ENCODE results near the gene ACBD6.

The ACBD6 gene

DNA sequence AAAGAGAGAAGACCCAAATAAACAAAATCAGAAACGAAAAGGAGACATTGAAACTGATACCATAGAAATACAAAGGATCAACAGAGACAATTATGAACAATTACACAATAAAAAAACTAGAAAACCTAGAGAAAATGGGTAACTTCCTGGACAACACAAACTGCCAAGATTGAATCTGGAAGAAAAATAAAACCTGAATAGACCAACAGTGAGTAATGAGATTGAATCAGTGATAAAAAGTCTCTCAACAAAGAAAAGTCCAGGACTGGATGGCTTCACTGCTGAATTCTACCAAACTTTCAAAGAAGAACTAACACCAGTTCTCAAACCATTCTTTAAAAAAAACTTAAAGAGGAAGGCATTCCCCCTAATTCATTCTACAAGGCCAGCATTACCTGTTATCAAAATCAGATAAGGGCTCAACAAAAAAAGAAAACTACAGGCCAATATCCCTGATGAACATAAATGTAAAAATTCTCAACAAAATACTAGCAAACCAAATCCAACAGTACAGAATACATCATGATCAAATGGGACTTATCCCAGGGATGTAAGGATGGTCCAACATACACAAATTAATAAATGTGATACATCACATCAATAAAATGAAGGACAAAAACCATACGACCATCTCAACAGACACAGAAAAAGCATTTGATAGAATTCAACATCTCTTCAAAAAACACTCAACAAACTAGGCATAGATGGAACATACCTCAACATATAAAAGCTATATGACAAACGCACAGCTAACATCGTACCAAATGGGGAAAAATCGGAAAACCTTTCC is 119.9 kb downstream of the ACBD6 start:
- TF ChIP-seq CTCF (IDR thresholded peaks at IDR 0.05) (no peak), ZFX (IDR thresholded peaks at IDR 0.05; ENCODE audit: borderline replicate concordance) (no peak)
- no peak overlapping the region for H3K27ac ChIP-seq

DNA sequence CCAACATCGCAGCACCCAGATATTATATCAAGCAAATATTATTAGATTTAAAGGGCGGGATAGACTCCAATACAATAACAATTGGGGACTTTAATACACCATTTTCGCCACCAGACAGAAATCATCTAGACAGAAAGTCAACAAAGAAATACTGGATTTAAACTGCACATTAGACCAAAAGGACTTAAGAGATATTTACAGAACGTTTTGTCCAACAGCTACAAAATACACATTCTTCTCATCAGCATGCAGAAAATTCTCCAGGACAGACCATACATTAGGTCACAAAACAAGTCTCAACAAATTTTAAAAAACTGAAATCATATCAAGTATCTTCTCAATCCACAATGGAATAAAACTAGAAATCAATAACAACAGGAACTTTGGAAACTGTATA is 121.2 kb downstream of the ACBD6 start:
- TF ChIP-seq ZFX (IDR thresholded peaks at IDR 0.05; ENCODE audit: borderline replicate concordance) (no peak), CTCF (IDR thresholded peaks at IDR 0.05) (no peak)
- H3K27ac ChIP-seq, result no peak overlapping the region

- H3K27ac ChIP-seq, result no peak overlapping the region
- TF ChIP-seq ZFX (IDR thresholded peaks at IDR 0.05; ENCODE audit: borderline replicate concordance) (no peak), CTCF (IDR thresholded peaks at IDR 0.05) (no peak)
Measured at GRCh38 chr1:180380259-180381183, 121.9 kb downstream of the ACBD6 start.

DNA sequence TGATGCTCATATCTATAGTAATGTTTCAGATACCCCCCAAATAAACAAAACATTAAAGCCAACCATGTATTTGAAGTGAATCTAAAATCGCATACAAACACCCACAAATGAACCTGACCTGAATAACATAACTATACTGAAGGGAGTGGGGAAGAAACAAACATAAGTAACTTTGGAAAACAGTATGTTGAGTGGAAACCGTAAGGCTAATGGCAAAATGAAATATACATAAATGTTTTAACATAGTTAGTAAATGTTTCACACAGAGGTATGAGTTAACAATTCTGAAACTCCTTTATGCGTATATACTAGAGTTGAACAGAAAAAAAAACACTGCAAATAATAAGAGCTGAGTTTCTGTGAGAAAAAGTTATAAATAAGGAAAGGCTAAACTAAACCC is 125.6 kb downstream of the ACBD6 start:
- no peak overlapping the region for H3K27ac ChIP-seq
- TF ChIP-seq CTCF (IDR thresholded peaks at IDR 0.05) (no peak), ZFX (IDR thresholded peaks at IDR 0.05; ENCODE audit: borderline replicate concordance) (no peak)

DNA sequence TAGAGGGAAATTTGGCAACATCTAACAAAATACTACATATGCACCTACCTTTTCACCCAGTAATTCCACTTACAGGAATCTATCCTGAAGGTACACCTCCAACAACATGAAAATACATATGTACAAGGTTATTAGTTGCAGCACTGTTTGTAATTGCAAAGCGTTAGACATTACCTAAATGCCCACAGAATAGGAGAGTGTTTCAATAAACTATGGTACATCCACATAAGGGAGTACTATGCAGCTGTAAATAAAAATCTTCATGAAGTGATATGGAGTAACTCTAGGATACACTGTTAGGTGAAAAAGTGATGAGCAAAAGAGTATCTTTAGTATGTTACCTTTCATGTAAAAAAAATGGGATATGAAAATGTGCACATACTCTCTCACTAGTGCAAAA is 126.1 kb downstream of the ACBD6 start:
- TF ChIP-seq ZFX (IDR thresholded peaks at IDR 0.05; ENCODE audit: borderline replicate concordance), result no peak
- no peak for TF ChIP-seq CTCF (IDR thresholded peaks at IDR 0.05)
- no peak overlapping the region for H3K27ac ChIP-seq

DNA sequence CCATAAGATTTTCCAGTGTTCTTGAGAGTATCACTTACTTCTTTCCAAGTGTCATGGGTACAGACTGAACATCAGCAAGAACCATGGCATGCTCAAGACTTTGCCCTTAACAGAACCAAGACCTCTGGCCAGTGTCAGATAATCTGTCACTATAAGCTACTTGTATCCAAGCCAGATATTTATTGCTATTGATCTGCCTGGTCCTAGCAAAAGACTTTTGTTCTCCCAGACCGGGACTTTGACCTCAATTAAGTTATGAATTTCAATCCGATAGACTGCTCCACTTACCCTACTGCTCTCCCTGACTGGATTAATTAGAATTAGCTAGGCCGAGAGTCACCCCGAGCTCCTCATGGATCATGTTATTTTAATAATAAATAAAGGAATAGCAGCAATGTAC is 129.6 kb downstream of the ACBD6 start:
- H3K27ac ChIP-seq, result no peak overlapping the region
- TF ChIP-seq CTCF (IDR thresholded peaks at IDR 0.05) (no peak), ZFX (IDR thresholded peaks at IDR 0.05; ENCODE audit: borderline replicate concordance) (no peak)

- H3K27ac ChIP-seq, result no peak overlapping the region
- TF ChIP-seq ZFX (IDR thresholded peaks at IDR 0.05; ENCODE audit: borderline replicate concordance) (no peak), CTCF (IDR thresholded peaks at IDR 0.05) (no peak)
Measured at GRCh38 chr1:180370597-180370996, 131.8 kb downstream of the ACBD6 start.

Data from 22Rv1 (cell line).